ENCODE data around the gene S100A8. TPM values are rescaled to one million over a fixed set of nuclear protein-coding genes. Genes with fewer than 3 reads are reported as not detected.

The S100A8 gene
- polyA plus RNA-seq, 1 experiment, result not detected

DNA sequence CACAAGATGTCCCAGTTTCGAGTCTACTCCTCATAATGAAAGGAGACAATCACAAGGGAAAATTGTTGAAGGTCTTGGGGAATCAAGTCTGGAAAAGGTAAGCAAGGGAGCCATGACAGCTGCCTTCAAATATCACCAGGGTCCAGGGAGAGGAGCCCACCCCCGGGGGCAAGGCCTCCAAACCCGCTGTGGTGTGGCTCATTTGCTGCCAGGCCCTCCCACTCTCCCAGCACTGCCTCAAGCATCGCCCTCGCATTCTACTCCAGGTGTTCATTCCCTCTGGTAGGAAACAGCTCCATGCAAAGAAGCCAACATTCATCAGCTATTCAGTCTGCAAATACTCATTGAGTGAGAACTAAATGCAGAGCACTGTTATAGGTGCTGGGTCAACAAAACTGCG lies 24.6 kb downstream of the S100A8 start:
- Histone ChIP-seq H3K4me3 (ENCODE audit: low read depth, low read length) (no peak overlapping the region), H3K9me3 (ENCODE audit: control insufficient read depth, insufficient read depth, low read length) (no peaks in the 10 kb centered on the region), H3K27ac (ENCODE audit: low read depth, low read length) (no peak overlapping the region), H3K27me3 (ENCODE audit: control insufficient read depth, insufficient read depth, low read length) (peaks cover 8% of the 10 kb centered on the region)
- TF ChIP-seq, protein P1, sequence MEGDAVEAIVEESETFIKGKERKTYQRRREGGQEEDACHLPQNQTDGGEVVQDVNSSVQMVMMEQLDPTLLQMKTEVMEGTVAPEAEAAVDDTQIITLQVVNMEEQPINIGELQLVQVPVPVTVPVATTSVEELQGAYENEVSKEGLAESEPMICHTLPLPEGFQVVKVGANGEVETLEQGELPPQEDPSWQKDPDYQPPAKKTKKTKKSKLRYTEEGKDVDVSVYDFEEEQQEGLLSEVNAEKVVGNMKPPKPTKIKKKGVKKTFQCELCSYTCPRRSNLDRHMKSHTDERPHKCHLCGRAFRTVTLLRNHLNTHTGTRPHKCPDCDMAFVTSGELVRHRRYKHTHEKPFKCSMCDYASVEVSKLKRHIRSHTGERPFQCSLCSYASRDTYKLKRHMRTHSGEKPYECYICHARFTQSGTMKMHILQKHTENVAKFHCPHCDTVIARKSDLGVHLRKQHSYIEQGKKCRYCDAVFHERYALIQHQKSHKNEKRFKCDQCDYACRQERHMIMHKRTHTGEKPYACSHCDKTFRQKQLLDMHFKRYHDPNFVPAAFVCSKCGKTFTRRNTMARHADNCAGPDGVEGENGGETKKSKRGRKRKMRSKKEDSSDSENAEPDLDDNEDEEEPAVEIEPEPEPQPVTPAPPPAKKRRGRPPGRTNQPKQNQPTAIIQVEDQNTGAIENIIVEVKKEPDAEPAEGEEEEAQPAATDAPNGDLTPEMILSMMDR (IDR thresholded peaks at IDR 0.05; ENCODE audit: low read depth, low read length), result no peak
- ChIA-PET CTCF (interaction anchor here (4.9 kb wide), 1 partner anchor 13 kb away, joined by 27 read pairs; no protein-coding TSS in a partner anchor), POLR2A (no interaction called here)
- DNase-seq (ENCODE audit: low read depth, low spot score), result no peak

DNA sequence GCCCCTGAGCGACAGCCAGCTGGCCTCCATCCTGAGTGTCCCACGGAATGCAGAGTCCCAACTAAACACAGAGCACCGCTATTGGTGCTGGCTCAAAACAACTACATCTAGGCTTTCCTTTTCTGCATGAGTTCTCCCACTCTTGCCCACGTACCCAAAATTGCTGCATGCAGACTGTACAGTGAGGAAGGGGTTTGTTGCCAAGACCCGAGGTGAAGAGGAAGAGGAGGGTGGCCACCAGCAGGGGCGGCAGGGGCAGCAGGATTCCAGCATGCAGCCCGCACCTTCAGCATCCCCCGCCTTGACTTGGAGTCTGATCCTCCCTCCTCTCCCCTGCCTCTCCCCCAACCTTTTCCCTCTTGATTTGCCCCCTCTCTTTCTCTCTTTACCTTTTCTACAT lies 25.2 kb downstream of the S100A8 start:
- no peak for DNase-seq (ENCODE audit: low read depth, low spot score)
- ChIA-PET CTCF (interaction anchor here (4.9 kb wide), 1 partner anchor 12 kb away, joined by 27 read pairs; no protein-coding TSS in a partner anchor), POLR2A (no interaction called here)
- H3K9me3 ChIP-seq (ENCODE audit: control insufficient read depth, insufficient read depth, low read length), result no peaks in the 10 kb centered on the region
- no peak overlapping the region for H3K27ac ChIP-seq (ENCODE audit: low read depth, low read length)
- TF ChIP-seq, protein P1 (IDR thresholded peaks at IDR 0.05; ENCODE audit: low read depth, low read length), result no peak
- H3K4me3 ChIP-seq (ENCODE audit: low read depth, low read length), result no peak overlapping the region
- H3K27me3 ChIP-seq (ENCODE audit: control insufficient read depth, insufficient read depth, low read length), result peaks cover 8% of the 10 kb centered on the region

DNA sequence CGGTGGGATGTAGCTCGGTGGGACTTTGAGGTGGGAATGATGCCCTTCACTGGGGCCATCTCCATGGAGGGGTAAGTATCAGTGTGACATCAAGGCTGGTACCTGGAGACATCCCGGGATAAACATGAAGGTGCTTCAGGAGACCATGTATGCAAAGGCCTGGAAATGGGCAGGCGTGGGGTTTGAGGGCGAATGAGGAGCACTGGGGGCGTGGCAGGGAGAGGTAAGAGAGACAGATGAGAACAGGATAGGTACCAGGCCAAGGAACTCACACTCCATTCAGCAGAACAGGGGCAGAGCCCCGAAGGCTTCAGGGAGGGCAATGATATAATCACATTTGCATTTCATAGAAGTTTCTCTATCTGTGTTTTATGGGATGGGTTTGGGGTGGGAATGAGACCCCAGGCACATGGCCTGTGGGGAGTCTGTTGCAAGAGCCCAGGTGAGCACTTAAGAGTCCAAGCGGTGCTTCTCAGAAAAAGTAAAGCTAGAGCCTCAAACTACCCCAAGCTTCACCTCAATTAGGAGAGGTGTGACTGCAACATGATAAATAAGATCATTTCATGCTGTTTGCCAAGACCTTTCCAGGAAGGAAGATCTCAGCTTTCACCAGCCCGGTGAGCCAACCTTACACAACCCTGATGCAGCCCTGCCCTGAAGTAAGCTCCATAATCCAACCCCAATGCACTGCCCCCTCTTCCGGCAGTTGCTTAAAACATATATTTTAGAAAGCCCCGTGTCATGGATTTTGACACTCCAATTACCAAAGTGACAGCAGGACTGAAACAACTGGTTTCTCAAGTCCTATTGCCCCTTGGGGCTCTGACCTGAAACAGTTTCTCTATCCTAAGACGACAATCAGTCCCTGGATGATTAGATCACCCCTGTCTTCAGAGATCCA lies 25.9 kb downstream of the S100A8 start:
- Histone ChIP-seq H3K27me3 (ENCODE audit: control insufficient read depth, insufficient read depth, low read length) (peaks cover 8% of the 10 kb centered on the region), H3K27ac (ENCODE audit: low read depth, low read length) (no peak overlapping the region), H3K9me3 (ENCODE audit: control insufficient read depth, insufficient read depth, low read length) (no peaks in the 10 kb centered on the region), H3K4me3 (ENCODE audit: low read depth, low read length) (no peak overlapping the region)
- no peak for DNase-seq (ENCODE audit: low read depth, low spot score)
- POLR2A ChIA-PET, result no interaction called here
- TF ChIP-seq, protein P1 (IDR thresholded peaks at IDR 0.05; ENCODE audit: low read depth, low read length), result no peak
- CTCF ChIA-PET, result interaction anchor here (4.9 kb wide), 1 partner anchor 11 kb away, joined by 27 read pairs; no protein-coding TSS in a partner anchor

DNA sequence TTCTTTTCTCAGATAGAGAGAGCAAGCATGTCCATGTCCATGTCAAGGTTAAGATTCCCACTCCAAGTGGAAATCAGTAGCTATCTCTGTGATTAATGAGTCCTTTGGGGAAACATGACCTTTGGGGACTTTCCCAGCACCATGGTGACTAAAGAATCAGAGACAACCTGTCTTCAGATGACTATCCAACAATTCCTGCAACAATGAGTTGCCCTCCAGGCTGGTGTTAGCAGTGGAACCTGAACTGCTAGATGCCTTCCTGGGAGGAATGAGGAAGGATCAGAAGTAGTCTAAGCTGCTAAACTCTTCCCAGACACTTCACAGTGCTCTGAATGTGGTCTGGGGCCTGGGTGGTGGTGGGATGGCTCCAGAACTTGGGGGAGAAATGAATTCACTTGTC lies 26.7 kb downstream of the S100A8 start:
- TF ChIP-seq, protein P1 (IDR thresholded peaks at IDR 0.05; ENCODE audit: low read depth, low read length), result no peak
- DNase-seq (ENCODE audit: low read depth, low spot score), result no peak
- Histone ChIP-seq H3K27me3 (ENCODE audit: control insufficient read depth, insufficient read depth, low read length) (peaks cover 8% of the 10 kb centered on the region), H3K9me3 (ENCODE audit: control insufficient read depth, insufficient read depth, low read length) (no peaks in the 10 kb centered on the region), H3K4me3 (ENCODE audit: low read depth, low read length) (no peak overlapping the region), H3K27ac (ENCODE audit: low read depth, low read length) (no peak overlapping the region)
- ChIA-PET POLR2A (no interaction called here), CTCF (interaction anchor here (4.9 kb wide), 1 partner anchor 11 kb away, joined by 27 read pairs; no protein-coding TSS in a partner anchor)

DNA sequence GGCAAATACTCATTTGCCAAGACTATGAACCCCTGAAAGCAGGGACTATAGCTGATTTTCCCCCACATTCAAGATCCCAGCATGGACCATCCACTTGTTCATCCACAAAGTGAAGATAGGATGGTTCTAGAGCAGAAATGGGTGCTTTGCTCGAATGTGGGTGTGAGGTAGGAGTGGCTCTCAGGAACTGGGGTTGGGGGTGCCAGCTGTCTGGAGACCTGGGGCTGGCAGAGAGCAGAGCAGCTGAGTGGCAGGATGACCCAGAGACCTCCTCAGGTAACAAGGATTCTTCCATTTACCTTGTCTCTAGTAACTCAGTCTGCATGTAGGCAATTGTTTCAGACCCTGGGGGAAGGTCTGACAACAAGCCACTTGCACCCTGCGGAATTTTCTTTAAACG lies 27.2 kb downstream of the S100A8 start:
- Histone ChIP-seq H3K9me3 (ENCODE audit: control insufficient read depth, insufficient read depth, low read length) (no peaks in the 10 kb centered on the region), H3K27ac (ENCODE audit: low read depth, low read length) (no peak overlapping the region), H3K4me3 (ENCODE audit: low read depth, low read length) (no peak overlapping the region), H3K27me3 (ENCODE audit: control insufficient read depth, insufficient read depth, low read length) (peaks cover 8% of the 10 kb centered on the region)
- CTCF ChIA-PET, result interaction anchor here (4.9 kb wide), 1 partner anchor 10 kb away, joined by 27 read pairs; no protein-coding TSS in a partner anchor
- DNase-seq (ENCODE audit: low read depth, low spot score), result no peak
- TF ChIP-seq, protein P1 (IDR thresholded peaks at IDR 0.05; ENCODE audit: low read depth, low read length), result no peak
- POLR2A ChIA-PET, result no interaction called here
